Measurements from ENCODE around the gene HFE.
"Not testable (repeated sequence)": the region's sequence is repeated elsewhere in the genome, so short reads cannot be mapped to it uniquely, and the experiment has no call there.

The HFE gene

GRCh38 chr6:26075063-26075717 lies 12.0 kb upstream of the HFE start:
- H3K27me3 ChIP-seq (ENCODE audit: low read depth, low read length) = no peaks in the 10 kb centered on the region
- no peak overlapping the region for H3K9ac ChIP-seq (ENCODE audit: low read length)
- no peaks in the 10 kb centered on the region for H4K20me1 ChIP-seq (ENCODE audit: insufficient read depth, low read length)
- H3K4me3 ChIP-seq (ENCODE audit: low read length) = no peak overlapping the region
- no peaks in the 10 kb centered on the region for H3K79me2 ChIP-seq (ENCODE audit: low read length)
- H3K9me3 ChIP-seq (ENCODE audit: insufficient read depth, low read length) = no peaks in the 10 kb centered on the region
- no peak overlapping the region for H3K4me2 ChIP-seq (ENCODE audit: low read length)
- H3K4me1 ChIP-seq (ENCODE audit: low read length) = no peaks in the 10 kb centered on the region
- no peak overlapping the region for H3K27ac ChIP-seq (ENCODE audit: low read length)
- H3K36me3 ChIP-seq (replicated peaks; ENCODE audit: low read depth, low read length) = no peaks in the 10 kb centered on the region
- TF ChIP-seq CTCF (IDR thresholded peaks at IDR 0.05; ENCODE audit: low read depth, low read length) (no peak), EZH2phosphoT487 (IDR thresholded peaks at IDR 0.05; ENCODE audit: low read depth) (no peak)
- H2AFZ ChIP-seq (ENCODE audit: low read depth, low read length) = no peak overlapping the region

GRCh38 chr6:26078066-26078465 lies 9.2 kb upstream of the HFE start:
- not testable (repeated sequence) for H3K9me3 ChIP-seq (ENCODE audit: insufficient read depth, low read length); H3K9ac ChIP-seq (ENCODE audit: low read length); H3K4me2 ChIP-seq (ENCODE audit: low read length); H3K27ac ChIP-seq (ENCODE audit: low read length); H2AFZ ChIP-seq (ENCODE audit: low read depth, low read length); H3K79me2 ChIP-seq (ENCODE audit: low read length); H3K4me3 ChIP-seq (ENCODE audit: low read length); H3K36me3 ChIP-seq (replicated peaks; ENCODE audit: low read depth, low read length); H4K20me1 ChIP-seq (ENCODE audit: insufficient read depth, low read length); H3K4me1 ChIP-seq (ENCODE audit: low read length); H3K27me3 ChIP-seq (ENCODE audit: low read depth, low read length)

GRCh38 chr6:26081096-26081495 lies 6.1 kb upstream of the HFE start:
- not testable (repeated sequence) for H3K4me1 ChIP-seq (ENCODE audit: low read length); H3K36me3 ChIP-seq (replicated peaks; ENCODE audit: low read depth, low read length); H3K9me3 ChIP-seq (ENCODE audit: insufficient read depth, low read length); H3K4me2 ChIP-seq (ENCODE audit: low read length); H3K4me3 ChIP-seq (ENCODE audit: low read length); H3K79me2 ChIP-seq (ENCODE audit: low read length); H3K9ac ChIP-seq (ENCODE audit: low read length); H3K27me3 ChIP-seq (ENCODE audit: low read depth, low read length); H2AFZ ChIP-seq (ENCODE audit: low read depth, low read length); H4K20me1 ChIP-seq (ENCODE audit: insufficient read depth, low read length); H3K27ac ChIP-seq (ENCODE audit: low read length)

- Histone ChIP-seq H3K9me3 (ENCODE audit: insufficient read depth, low read length) (no peaks in the 10 kb centered on the region), H3K79me2 (ENCODE audit: low read length) (no peaks in the 10 kb centered on the region), H3K27me3 (ENCODE audit: low read depth, low read length) (no peaks in the 10 kb centered on the region), H3K27ac (ENCODE audit: low read length) (no peak overlapping the region), H3K4me1 (ENCODE audit: low read length) (peaks cover 12% of the 10 kb centered on the region), H4K20me1 (ENCODE audit: insufficient read depth, low read length) (no peaks in the 10 kb centered on the region), H2AFZ (ENCODE audit: low read depth, low read length) (no peak overlapping the region), H3K9ac (ENCODE audit: low read length) (no peak overlapping the region), H3K4me3 (ENCODE audit: low read length) (no peak overlapping the region), H3K4me2 (ENCODE audit: low read length) (no peak overlapping the region), H3K36me3 (replicated peaks; ENCODE audit: low read depth, low read length) (no peaks in the 10 kb centered on the region)
- TF ChIP-seq CTCF (IDR thresholded peaks at IDR 0.05; ENCODE audit: low read depth, low read length) (no peak), EZH2phosphoT487 (IDR thresholded peaks at IDR 0.05; ENCODE audit: low read depth) (no peak)
Observed at GRCh38 chr6:26086211-26086610, 1.0 kb upstream of the HFE start.

- Histone ChIP-seq H3K4me2 (ENCODE audit: low read length) (peak overlapping the region; percentile 78), H3K9me3 (ENCODE audit: insufficient read depth, low read length) (no peaks in the 10 kb centered on the region), H4K20me1 (ENCODE audit: insufficient read depth, low read length) (no peaks in the 10 kb centered on the region), H3K79me2 (ENCODE audit: low read length) (no peaks in the 10 kb centered on the region), H2AFZ (ENCODE audit: low read depth, low read length) (0 out of 2 replicates have a peak overlapping the region, but pooled peaks have one; percentile 77), H3K4me3 (ENCODE audit: low read length) (peak overlapping the region; percentile 80), H3K36me3 (replicated peaks; ENCODE audit: low read depth, low read length) (peaks cover 7% of the 10 kb centered on the region), H3K9ac (ENCODE audit: low read length) (peak overlapping the region; percentile 81), H3K27ac (ENCODE audit: low read length) (peak overlapping the region; percentile 44), H3K4me1 (ENCODE audit: low read length) (peaks cover 23% of the 10 kb centered on the region), H3K27me3 (ENCODE audit: low read depth, low read length) (no peaks in the 10 kb centered on the region)
- TF ChIP-seq CTCF (IDR thresholded peaks at IDR 0.05; ENCODE audit: low read depth, low read length) (no peak), EZH2phosphoT487 (IDR thresholded peaks at IDR 0.05; ENCODE audit: low read depth) (no peak)
Observed at GRCh38 chr6:26088344-26088743, 1.1 kb downstream of the HFE start.
